Measurements from ENCODE around the gene DAD1. TPM values are rescaled to one million over a fixed set of nuclear protein-coding genes. Genes with fewer than 3 reads are reported as not detected.

The DAD1 gene
- total RNA-seq, 5 donors from 2014 or later (not counting 1 experiment from before 2014, with no cell fraction given) = 80.9 to 127 (median 113) TPM

- Histone ChIP-seq H3K4me1 (ENCODE audit: control insufficient read depth in 1 of 2, extremely low read depth in 1 of 2, insufficient read depth in 2 of 2, low read length in 2 of 2) (peaks cover 74 to 98% of the 10 kb centered on the region in 2 experiments), H3K27ac (ENCODE audit: low read length) (peak overlapping the region; percentile 99), H3K27me3 (replicated peaks in 1 of 2; ENCODE audit: control insufficient read depth in 2 of 2, extremely low read depth in 1 of 2, insufficient read depth in 2 of 2, low read length in 1 of 2) (no peaks in the 10 kb centered on the region), H3K4me3 (ENCODE audit: control insufficient read depth in 1 of 2, extremely low read depth in 1 of 2, low read length in 1 of 2) (peak overlapping the region; percentile 18 to 35), H3K36me3 (ENCODE audit: control insufficient read depth in 2 of 2, extremely low read depth in 1 of 2, insufficient read depth in 1 of 2, low read length in 1 of 2) (peaks cover 13 to 83% of the 10 kb centered on the region in 2 donors), H3K9me3 (no peaks in the 10 kb centered on the region)
- peak in 29 of 35 experiments; percentile 36 to 74 (median 57) for DNase-seq
- H3K36me3 Mint-ChIP-seq = peaks cover 76% of the 10 kb centered on the region
- H3K27me3 Mint-ChIP-seq = no peaks in the 10 kb centered on the region
- H3K4me3 Mint-ChIP-seq = peak overlapping the region; percentile 71 to 86 (median 77)
- WGBS (ENCODE audit: insufficient coverage) = 0% methylated on average over 5 of the region's 11 CpGs
- CTCF ChIA-PET = interaction anchor here (0.7 to 4.6 kb wide), 10 partner anchors 12 to 553 kb away, joined by 3 to 23 read pairs (median 4); no protein-coding TSS in a partner anchor
- peak overlapping the region; percentile 98 to 99 for H3K27ac Mint-ChIP-seq
- POLR2A ChIA-PET = interaction anchor here (0.6 to 1.8 kb wide), 7 partner anchors 14 to 753 kb away, joined by 3 to 5 read pairs (median 3); no protein-coding TSS in a partner anchor
- no peaks in the 10 kb centered on the region for H3K9me3 Mint-ChIP-seq
- ATAC-seq (replicated peaks in 1 of 4) = peak; percentile 58 to 65 (median 63)
- H3K4me1 Mint-ChIP-seq = peaks cover 95 to 96% (median 95%) of the 10 kb centered on the region in 3 donors
Observed at GRCh38 chr14:22549981-22550673, 38.9 kb downstream of the DAD1 start.

DNA sequence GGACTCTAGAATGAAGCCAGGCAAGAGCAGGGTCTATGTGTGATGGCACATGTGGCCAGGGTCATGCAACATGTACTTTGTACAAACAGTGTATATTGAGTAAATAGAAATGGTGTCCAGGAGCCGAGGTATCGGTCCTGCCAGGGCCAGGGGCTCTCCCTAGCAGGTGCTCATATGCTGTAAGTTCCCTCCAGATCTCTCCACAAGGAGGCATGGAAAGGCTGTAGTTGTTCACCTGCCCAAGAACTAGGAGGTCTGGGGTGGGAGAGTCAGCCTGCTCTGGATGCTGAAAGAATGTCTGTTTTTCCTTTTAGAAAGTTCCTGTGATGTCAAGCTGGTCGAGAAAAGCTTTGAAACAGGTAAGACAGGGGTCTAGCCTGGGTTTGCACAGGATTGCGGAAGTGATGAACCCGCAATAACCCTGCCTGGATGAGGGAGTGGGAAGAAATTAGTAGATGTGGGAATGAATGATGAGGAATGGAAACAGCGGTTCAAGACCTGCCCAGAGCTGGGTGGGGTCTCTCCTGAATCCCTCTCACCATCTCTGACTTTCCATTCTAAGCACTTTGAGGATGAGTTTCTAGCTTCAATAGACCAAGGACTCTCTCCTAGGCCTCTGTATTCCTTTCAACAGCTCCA lies 39.6 kb downstream of the DAD1 start:
- peaks cover 13 to 88% of the 10 kb centered on the region in 2 donors for H3K36me3 ChIP-seq (ENCODE audit: control insufficient read depth in 2 of 2, extremely low read depth in 1 of 2, insufficient read depth in 1 of 2, low read length in 1 of 2)
- CTCF ChIA-PET = interaction anchor here in 1 of 2 donors (0.7 to 4.6 kb wide), 9 partner anchors 12 to 552 kb away, joined by 3 to 23 read pairs (median 5); no protein-coding TSS in a partner anchor

GRCh38 chr14:22547948-22548750 lies 40.9 kb downstream of the DAD1 start:
- ATAC-seq (replicated peaks in 1 of 4) (no peak), DNase-seq (no peak)
- ChIA-PET CTCF (interaction anchor here in 1 of 2 donors (0.8 to 2.9 kb wide), 6 partner anchors 8 to 347 kb away, joined by 3 to 12 read pairs (median 6); no protein-coding TSS in a partner anchor), POLR2A (interaction anchor here (0.5 to 1.7 kb wide), 7 partner anchors 10 to 824 kb away, joined by 3 to 11 read pairs (median 4); no protein-coding TSS in a partner anchor)
- Histone ChIP-seq H3K4me3 (ENCODE audit: control insufficient read depth in 1 of 2, extremely low read depth in 1 of 2, low read length in 1 of 2) (peak overlapping the region; percentile 38 to 42), H3K27me3 (replicated peaks in 1 of 2; ENCODE audit: control insufficient read depth in 2 of 2, extremely low read depth in 1 of 2, insufficient read depth in 2 of 2, low read length in 1 of 2) (no peaks in the 10 kb centered on the region), H3K36me3 (ENCODE audit: control insufficient read depth in 2 of 2, extremely low read depth in 1 of 2, insufficient read depth in 1 of 2, low read length in 1 of 2) (peaks cover 13 to 92% of the 10 kb centered on the region in 2 donors), H3K9me3 (no peaks in the 10 kb centered on the region), H3K27ac (ENCODE audit: low read length) (peak overlapping the region; percentile 88), H3K4me1 (ENCODE audit: control insufficient read depth in 1 of 2, extremely low read depth in 1 of 2, insufficient read depth in 2 of 2, low read length in 2 of 2) (peaks cover 79 to 97% of the 10 kb centered on the region in 2 experiments)
- peaks cover 97 to 100% (median 98%) of the 10 kb centered on the region in 3 donors for H3K4me1 Mint-ChIP-seq
- H3K27me3 Mint-ChIP-seq = no peaks in the 10 kb centered on the region
- peaks cover 88% of the 10 kb centered on the region for H3K36me3 Mint-ChIP-seq
- no peaks in the 10 kb centered on the region for H3K9me3 Mint-ChIP-seq
- WGBS (ENCODE audit: insufficient coverage) = 10% methylated on average over 2 of the region's 8 CpGs
- peak overlapping the region; percentile 72 to 86 (median 77) for H3K4me3 Mint-ChIP-seq
- peak overlapping the region; percentile 98 to 99 for H3K27ac Mint-ChIP-seq

More for the DNA sequence above, 39.6 kb downstream of the DAD1 start:
- WGBS (ENCODE audit: insufficient coverage) = 12% methylated on average over 4 of the region's 6 CpGs
- H3K4me3 ChIP-seq (ENCODE audit: control insufficient read depth in 1 of 2, extremely low read depth in 1 of 2, low read length in 1 of 2) = peak overlapping the region; percentile 18 to 35
- Mint-ChIP-seq H3K27me3 (no peaks in the 10 kb centered on the region), H3K36me3 (peaks cover 80% of the 10 kb centered on the region), H3K4me1 (peaks cover 95 to 96% (median 95%) of the 10 kb centered on the region in 3 donors), H3K9me3 (no peaks in the 10 kb centered on the region), H3K27ac (peak overlapping the region; percentile 98 to 99), H3K4me3 (peak overlapping the region; percentile 71 to 86 (median 77))
- H3K27me3 ChIP-seq (replicated peaks in 1 of 2; ENCODE audit: control insufficient read depth in 2 of 2, extremely low read depth in 1 of 2, insufficient read depth in 2 of 2, low read length in 1 of 2) = no peaks in the 10 kb centered on the region
- H3K4me1 ChIP-seq (ENCODE audit: control insufficient read depth in 1 of 2, extremely low read depth in 1 of 2, insufficient read depth in 2 of 2, low read length in 2 of 2) = peaks cover 74 to 98% of the 10 kb centered on the region in 2 experiments
- POLR2A ChIA-PET = interaction anchor here (0.6 to 1.8 kb wide), 9 partner anchors 13 to 752 kb away, joined by 3 to 8 read pairs (median 3); no protein-coding TSS in a partner anchor
- no peaks in the 10 kb centered on the region for H3K9me3 ChIP-seq
- ATAC-seq (replicated peaks in 1 of 4) (no peak), DNase-seq (no peak)
- peak overlapping the region; percentile 99 for H3K27ac ChIP-seq (ENCODE audit: low read length)

GRCh38 chr14:22547313-22547947 lies 41.6 kb downstream of the DAD1 start:
- Histone ChIP-seq H3K27ac (ENCODE audit: low read length) (peak overlapping the region; percentile 88), H3K4me1 (ENCODE audit: control insufficient read depth in 1 of 2, extremely low read depth in 1 of 2, insufficient read depth in 2 of 2, low read length in 2 of 2) (peaks cover 84 to 97% of the 10 kb centered on the region in 2 experiments), H3K4me3 (ENCODE audit: control insufficient read depth in 1 of 2, extremely low read depth in 1 of 2, low read length in 1 of 2) (peak overlapping the region; percentile 38 to 44), H3K9me3 (no peaks in the 10 kb centered on the region), H3K36me3 (ENCODE audit: control insufficient read depth in 2 of 2, extremely low read depth in 1 of 2, insufficient read depth in 1 of 2, low read length in 1 of 2) (peaks cover 11 to 92% of the 10 kb centered on the region in 2 donors), H3K27me3 (replicated peaks in 1 of 2; ENCODE audit: control insufficient read depth in 2 of 2, extremely low read depth in 1 of 2, insufficient read depth in 2 of 2, low read length in 1 of 2) (no peaks in the 10 kb centered on the region)
- Mint-ChIP-seq H3K27ac (peak overlapping the region; percentile 98 to 99), H3K4me1 (peaks cover 95 to 100% (median 98%) of the 10 kb centered on the region in 3 donors), H3K27me3 (no peaks in the 10 kb centered on the region), H3K9me3 (no peaks in the 10 kb centered on the region), H3K36me3 (peaks cover 90% of the 10 kb centered on the region), H3K4me3 (peak overlapping the region; percentile 72 to 86 (median 77))
- WGBS (ENCODE audit: insufficient coverage) = 19% methylated on average over 2 of the region's 9 CpGs
- ChIA-PET POLR2A (interaction anchor here (0.7 to 2.1 kb wide), 6 partner anchors 9 to 627 kb away, joined by 3 to 9 read pairs (median 3); no protein-coding TSS in a partner anchor), CTCF (interaction anchor here (0.6 to 2.9 kb wide), 7 partner anchors 9 to 935 kb away, joined by 3 to 12 read pairs (median 4); no protein-coding TSS in a partner anchor)
- no peak for ATAC-seq (replicated peaks in 1 of 4)
- peak in 5 of 35 experiments; percentile 33 to 65 (median 54) for DNase-seq

- Mint-ChIP-seq H3K27ac (peak overlapping the region; percentile 98 to 99), H3K36me3 (peaks cover 90% of the 10 kb centered on the region), H3K4me1 (peaks cover 95 to 100% (median 98%) of the 10 kb centered on the region in 3 donors), H3K27me3 (no peaks in the 10 kb centered on the region), H3K9me3 (no peaks in the 10 kb centered on the region), H3K4me3 (peak overlapping the region; percentile 72 to 86 (median 77))
- DNase-seq (no peak), ATAC-seq (replicated peaks in 1 of 4) (no peak)
- no peaks in the 10 kb centered on the region for H3K27me3 ChIP-seq (replicated peaks in 1 of 2; ENCODE audit: control insufficient read depth in 2 of 2, extremely low read depth in 1 of 2, insufficient read depth in 2 of 2, low read length in 1 of 2)
- H3K4me3 ChIP-seq (ENCODE audit: control insufficient read depth in 1 of 2, extremely low read depth in 1 of 2, low read length in 1 of 2) = peak overlapping the region; percentile 38 to 44
- ChIA-PET CTCF (interaction anchor here (0.7 to 2.9 kb wide), 6 partner anchors 9 to 346 kb away, joined by 3 to 12 read pairs (median 4); no protein-coding TSS in a partner anchor), POLR2A (interaction anchor here (0.7 to 2.1 kb wide), 7 partner anchors 10 to 626 kb away, joined by 3 to 9 read pairs (median 3); no protein-coding TSS in a partner anchor)
- H3K4me1 ChIP-seq (ENCODE audit: control insufficient read depth in 1 of 2, extremely low read depth in 1 of 2, insufficient read depth in 2 of 2, low read length in 2 of 2) = peaks cover 91 to 96% of the 10 kb centered on the region in 2 experiments
- no peaks in the 10 kb centered on the region for H3K9me3 ChIP-seq
- H3K36me3 ChIP-seq (ENCODE audit: control insufficient read depth in 2 of 2, extremely low read depth in 1 of 2, insufficient read depth in 1 of 2, low read length in 1 of 2) = peaks cover 8 to 92% of the 10 kb centered on the region in 2 donors
- peak overlapping the region; percentile 88 for H3K27ac ChIP-seq (ENCODE audit: low read length)
- WGBS (ENCODE audit: insufficient coverage) = 0% methylated on average over 3 of the region's 3 CpGs
Observed at GRCh38 chr14:22546722-22547071, 42.3 kb downstream of the DAD1 start.

Measured in T-cell (primary cell).